ENCODE results near the gene FNDC3B. TPM values are rescaled to one million over a fixed set of nuclear protein-coding genes. Genes with fewer than 3 reads are reported as not detected.

Gene FNDC3B
- total RNA-seq, 1 experiment from 2014 or later, result 48.6 TPM

DNA sequence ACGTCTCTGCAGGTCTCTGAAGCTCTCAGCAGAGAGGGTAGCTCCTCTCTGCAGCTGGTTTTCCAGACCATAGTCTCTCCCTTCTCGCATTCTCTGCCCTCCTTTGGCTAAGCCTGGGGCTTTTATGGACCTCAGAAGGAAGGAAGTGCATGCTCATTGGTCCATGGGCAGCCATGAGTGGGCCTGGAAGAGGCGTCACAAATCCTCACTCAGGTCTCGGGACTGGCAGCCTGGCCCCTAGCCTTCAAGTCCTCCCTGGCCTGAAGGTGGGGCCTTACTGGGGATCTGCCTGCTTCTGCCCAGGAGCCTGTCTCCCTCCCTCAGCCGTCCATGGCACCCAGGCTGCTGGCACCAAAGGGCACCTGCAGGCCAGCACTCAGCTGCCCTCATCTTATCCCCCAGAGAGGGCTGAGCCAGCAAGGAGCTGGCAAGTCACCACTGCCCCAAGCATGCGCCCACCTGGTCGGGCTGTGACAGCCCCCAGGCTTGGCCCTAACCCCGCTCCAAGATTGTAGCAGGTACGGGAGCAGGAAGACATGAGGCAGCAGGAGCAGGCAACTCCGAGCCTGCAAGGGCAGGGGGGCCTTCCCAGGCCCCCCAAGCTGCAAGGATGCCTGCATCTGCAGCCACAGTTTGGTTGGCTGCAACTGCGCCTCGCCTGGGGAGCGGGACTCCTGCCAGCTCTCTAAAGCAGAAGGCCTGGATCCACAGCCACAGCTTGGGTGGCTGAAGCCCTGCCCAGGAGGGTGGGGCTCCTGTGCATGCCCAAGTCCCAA is 371.5 kb downstream of the FNDC3B start:
- H3K79me2 ChIP-seq (ENCODE audit: low read length), result no peaks in the 10 kb centered on the region
- DNase-seq (no peak), ATAC-seq (no peak)
- H2AFZ ChIP-seq (ENCODE audit: low read length), result no peak overlapping the region
- H3F3A ChIP-seq (ENCODE audit: low read length, unreplicated experiment), result no peaks in the 10 kb centered on the region
- no peaks in the 10 kb centered on the region for H3K4me1 ChIP-seq (ENCODE audit: insufficient read depth, low read length)
- H3K9ac ChIP-seq (ENCODE audit: low read length), result no peak overlapping the region
- H3K4me3 ChIP-seq (ENCODE audit: low read length), result no peak overlapping the region
- H3K27me3 ChIP-seq (ENCODE audit: low read length), result no peaks in the 10 kb centered on the region
- no TSS peak for BruUV-seq (replicated peaks)
- intact Hi-C loops (cut with micrococcal nuclease), result no loop called here
- H4K20me1 ChIP-seq (ENCODE audit: low read length), result no peaks in the 10 kb centered on the region
- no peaks in the 10 kb centered on the region for H3K9me2 ChIP-seq (replicated peaks; ENCODE audit: low read length)
- ChIA-PET POLR2A (ENCODE audit: unreplicated experiment) (no interaction called here), CTCF (interaction anchor here (1.0 kb wide), 1 partner anchor 51 kb away, joined by 5 read pairs; no protein-coding TSS in a partner anchor)
- no peak overlapping the region for H3K27ac ChIP-seq (ENCODE audit: low read length)
- H3K9me3 ChIP-seq (ENCODE audit: low read length), result no peaks in the 10 kb centered on the region
- H3K4me2 ChIP-seq (ENCODE audit: low read length), result no peak overlapping the region
- no peaks in the 10 kb centered on the region for H3K36me3 ChIP-seq (ENCODE audit: low read depth, low read length)
- TF ChIP-seq EZH2phosphoT487 (IDR thresholded peaks at IDR 0.05; ENCODE audit: borderline replicate concordance, low read length), result no peak
- TF ChIP-seq, protein P1, sequence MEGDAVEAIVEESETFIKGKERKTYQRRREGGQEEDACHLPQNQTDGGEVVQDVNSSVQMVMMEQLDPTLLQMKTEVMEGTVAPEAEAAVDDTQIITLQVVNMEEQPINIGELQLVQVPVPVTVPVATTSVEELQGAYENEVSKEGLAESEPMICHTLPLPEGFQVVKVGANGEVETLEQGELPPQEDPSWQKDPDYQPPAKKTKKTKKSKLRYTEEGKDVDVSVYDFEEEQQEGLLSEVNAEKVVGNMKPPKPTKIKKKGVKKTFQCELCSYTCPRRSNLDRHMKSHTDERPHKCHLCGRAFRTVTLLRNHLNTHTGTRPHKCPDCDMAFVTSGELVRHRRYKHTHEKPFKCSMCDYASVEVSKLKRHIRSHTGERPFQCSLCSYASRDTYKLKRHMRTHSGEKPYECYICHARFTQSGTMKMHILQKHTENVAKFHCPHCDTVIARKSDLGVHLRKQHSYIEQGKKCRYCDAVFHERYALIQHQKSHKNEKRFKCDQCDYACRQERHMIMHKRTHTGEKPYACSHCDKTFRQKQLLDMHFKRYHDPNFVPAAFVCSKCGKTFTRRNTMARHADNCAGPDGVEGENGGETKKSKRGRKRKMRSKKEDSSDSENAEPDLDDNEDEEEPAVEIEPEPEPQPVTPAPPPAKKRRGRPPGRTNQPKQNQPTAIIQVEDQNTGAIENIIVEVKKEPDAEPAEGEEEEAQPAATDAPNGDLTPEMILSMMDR (conservative IDR thresholded peaks at IDR 0.05; ENCODE audit: low read depth, low read length), result no peak
- TF ChIP-seq EZH2 (IDR thresholded peaks at IDR 0.05; ENCODE audit: low read length, unreplicated experiment), result no peak

DNA sequence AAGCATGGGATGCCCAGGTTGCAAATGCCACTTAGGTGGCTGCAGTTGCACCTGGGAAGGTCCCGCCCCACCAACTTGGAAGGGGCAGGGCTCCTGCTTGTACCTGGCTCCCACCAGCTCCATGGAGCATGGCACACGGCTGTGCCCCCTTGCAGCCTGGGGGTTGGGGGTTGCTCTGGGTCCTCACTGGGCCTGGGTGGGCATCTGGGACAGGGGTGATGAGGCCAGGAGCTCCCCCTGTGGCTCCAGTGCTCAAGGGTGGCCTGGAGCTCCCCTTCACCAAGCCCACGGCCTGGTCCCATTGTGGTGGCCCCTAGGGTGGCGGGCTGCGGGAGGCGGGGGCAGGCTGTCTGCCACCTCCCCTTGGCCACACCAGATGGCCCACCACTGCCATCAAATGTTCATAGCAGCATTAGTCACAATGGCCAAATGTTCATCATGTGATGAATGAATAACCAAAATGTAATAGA is 372.1 kb downstream of the FNDC3B start:
- no peak overlapping the region for H3K4me2 ChIP-seq (ENCODE audit: low read length)
- H3K9me2 ChIP-seq (replicated peaks; ENCODE audit: low read length), result no peaks in the 10 kb centered on the region
- DNase-seq (no peak), ATAC-seq (no peak)
- no peak overlapping the region for H3K4me3 ChIP-seq (ENCODE audit: low read length)
- no peaks in the 10 kb centered on the region for H3K27me3 ChIP-seq (ENCODE audit: low read length)
- H3K9ac ChIP-seq (ENCODE audit: low read length), result no peak overlapping the region
- no peaks in the 10 kb centered on the region for H3K9me3 ChIP-seq (ENCODE audit: low read length)
- no peak overlapping the region for H2AFZ ChIP-seq (ENCODE audit: low read length)
- no peaks in the 10 kb centered on the region for H3K4me1 ChIP-seq (ENCODE audit: insufficient read depth, low read length)
- no peaks in the 10 kb centered on the region for H4K20me1 ChIP-seq (ENCODE audit: low read length)
- no TSS peak for BruUV-seq (replicated peaks)
- no peaks in the 10 kb centered on the region for H3K36me3 ChIP-seq (ENCODE audit: low read depth, low read length)
- CTCF ChIA-PET, result interaction anchor here (1.0 kb wide), 1 partner anchor 50 kb away, joined by 5 read pairs; no protein-coding TSS in a partner anchor
- no peaks in the 10 kb centered on the region for H3K79me2 ChIP-seq (ENCODE audit: low read length)
- intact Hi-C loops (cut with micrococcal nuclease), result no loop called here
- H3K27ac ChIP-seq (ENCODE audit: low read length), result no peak overlapping the region
- POLR2A ChIA-PET (ENCODE audit: unreplicated experiment), result no interaction called here
- TF ChIP-seq EZH2phosphoT487 (IDR thresholded peaks at IDR 0.05; ENCODE audit: borderline replicate concordance, low read length), result no peak
- TF ChIP-seq, protein P1 (conservative IDR thresholded peaks at IDR 0.05; ENCODE audit: low read depth, low read length), result no peak
- no peak for TF ChIP-seq EZH2 (IDR thresholded peaks at IDR 0.05; ENCODE audit: low read length, unreplicated experiment)
- no peaks in the 10 kb centered on the region for H3F3A ChIP-seq (ENCODE audit: low read length, unreplicated experiment)

DNA sequence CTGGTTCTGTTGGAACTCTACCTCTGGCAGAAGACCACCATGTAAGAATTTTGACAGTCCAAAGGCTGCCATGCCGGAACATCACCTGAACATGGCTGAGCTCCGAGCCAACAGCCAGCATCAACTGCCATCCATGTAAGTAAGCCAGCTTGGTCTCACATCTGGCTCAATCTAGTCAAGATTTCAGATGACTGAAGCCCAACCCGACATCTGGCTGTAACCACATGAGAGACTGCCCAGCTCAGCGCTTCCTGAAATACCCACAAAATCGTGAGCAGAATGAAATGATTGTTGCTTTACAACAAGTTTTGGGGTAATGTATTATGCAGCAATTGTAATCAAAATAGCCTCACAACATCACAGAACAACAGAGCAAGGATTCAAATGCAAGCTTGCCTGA is 375.9 kb downstream of the FNDC3B start:
- Histone ChIP-seq H3F3A (ENCODE audit: low read length, unreplicated experiment) (no peaks in the 10 kb centered on the region), H3K36me3 (ENCODE audit: low read depth, low read length) (no peaks in the 10 kb centered on the region), H2AFZ (ENCODE audit: low read length) (no peak overlapping the region), H3K4me2 (ENCODE audit: low read length) (no peak overlapping the region), H3K4me1 (ENCODE audit: insufficient read depth, low read length) (no peaks in the 10 kb centered on the region), H3K27ac (ENCODE audit: low read length) (no peak overlapping the region), H3K9me3 (ENCODE audit: low read length) (peaks cover 4% of the 10 kb centered on the region; the same call in 1 of the 2 replicates), H4K20me1 (ENCODE audit: low read length) (no peaks in the 10 kb centered on the region), H3K9me2 (replicated peaks; ENCODE audit: low read length) (no peaks in the 10 kb centered on the region), H3K4me3 (ENCODE audit: low read length) (no peak overlapping the region), H3K9ac (ENCODE audit: low read length) (no peak overlapping the region), H3K79me2 (ENCODE audit: low read length) (no peaks in the 10 kb centered on the region), H3K27me3 (ENCODE audit: low read length) (no peaks in the 10 kb centered on the region)
- ChIA-PET POLR2A (ENCODE audit: unreplicated experiment) (no interaction called here), CTCF (no interaction called here)
- DNase-seq (no peak), ATAC-seq (no peak)
- BruUV-seq (replicated peaks), result no TSS peak
- TF ChIP-seq EZH2phosphoT487 (IDR thresholded peaks at IDR 0.05; ENCODE audit: borderline replicate concordance, low read length), result no peak
- TF ChIP-seq EZH2 (IDR thresholded peaks at IDR 0.05; ENCODE audit: low read length, unreplicated experiment), result no peak
- TF ChIP-seq, protein P1 (conservative IDR thresholded peaks at IDR 0.05; ENCODE audit: low read depth, low read length), result no peak
- intact Hi-C loops (cut with micrococcal nuclease), result no loop called here
